MM.1S (cell line): ENCODE measurements around the gene DDX1.

ENCODE experiments used
- CTCF ChIP-seq: fragments of 300-600 bp; sonication (generic); IDR thresholded peaks from 2 replicates; pipeline ENCODE4 v1.5.1; 2016; ENCODE audit warnings: antibody characterized with exemption, low read length, mixed read lengths
- EZH2 ChIP-seq: fragments of 300-600 bp; sonication (generic); optimal IDR thresholded peaks from 2 replicates; pipeline ENCODE3; 2017; ENCODE audit warnings: low read depth, mild to moderate bottlenecking, antibody characterized with exemption, low read length, mixed read lengths
- EZH2phosphoT487 ChIP-seq: fragments of 300-600 bp; sonication (generic); IDR thresholded peaks from 2 replicates; pipeline ENCODE4 v1.6.1; 2018; ENCODE audit warnings: antibody characterized with exemption, low read length

- no peak for TF ChIP-seq CTCF
- TF ChIP-seq EZH2phosphoT487: no peak
- no peak for TF ChIP-seq EZH2
Observed at GRCh38 chr2:15642815-15643500, 51.3 kb downstream of the DDX1 start.
